Effector memory CD4-positive, alpha-beta T cell (primary cell): Measurements from ENCODE around the gene FOLR2.
"Not testable (repeated sequence)": the region's sequence is repeated elsewhere in the genome, so short reads cannot be mapped to it uniquely, and the experiment has no call there.

Experiments used
- DNase-seq, 3 donors: peaks; one replicate each; pipeline ENCODE4 v3.0.0-alpha.2; 2020
- H3K27ac ChIP-seq: 2 replicates; pipeline ENCODE4 v1.7.0; 2013; ENCODE audit warnings: mild to moderate bottlenecking, low read length, moderate library complexity; ENCODE audit not compliant: insufficient read depth, poor library complexity, severe bottlenecking
- H3K27me3 ChIP-seq: replicated peaks from 2 replicates; pipeline ENCODE4 v1.7.0; 2013; ENCODE audit warnings: mild to moderate bottlenecking, low read length; ENCODE audit not compliant: insufficient read depth, control insufficient read depth, poor library complexity, severe bottlenecking
- H3K36me3 ChIP-seq: 2 replicates; pipeline ENCODE4 v1.7.0; 2013; ENCODE audit warnings: mild to moderate bottlenecking, low read length, moderate library complexity; ENCODE audit not compliant: control insufficient read depth, insufficient read depth
- H3K4me1 ChIP-seq: 2 replicates; pipeline ENCODE4 v1.7.0; 2013; ENCODE audit warnings: low read length, mild to moderate bottlenecking; ENCODE audit not compliant: control insufficient read depth, insufficient read depth, poor library complexity, severe bottlenecking
- H3K4me3 ChIP-seq: 2 replicates; pipeline ENCODE4 v1.7.0; 2013; ENCODE audit warnings: low read length, low read depth, mild to moderate bottlenecking; ENCODE audit not compliant: insufficient read depth, poor library complexity, severe bottlenecking
- H3K9me3 ChIP-seq: 2 replicates; pipeline ENCODE4 v1.7.0; 2013; ENCODE audit warnings: mild to moderate bottlenecking, low read length, moderate library complexity; ENCODE audit not compliant: control insufficient read depth

The FOLR2 gene

GRCh38 chr11:72180892-72181552 lies 35.6 kb upstream of the FOLR2 start:
- H3K9me3 ChIP-seq, DNase-seq, H3K4me3 ChIP-seq, H3K4me1 ChIP-seq, H3K36me3 ChIP-seq, H3K27ac ChIP-seq, H3K27me3 ChIP-seq: not testable (repeated sequence)

DNA sequence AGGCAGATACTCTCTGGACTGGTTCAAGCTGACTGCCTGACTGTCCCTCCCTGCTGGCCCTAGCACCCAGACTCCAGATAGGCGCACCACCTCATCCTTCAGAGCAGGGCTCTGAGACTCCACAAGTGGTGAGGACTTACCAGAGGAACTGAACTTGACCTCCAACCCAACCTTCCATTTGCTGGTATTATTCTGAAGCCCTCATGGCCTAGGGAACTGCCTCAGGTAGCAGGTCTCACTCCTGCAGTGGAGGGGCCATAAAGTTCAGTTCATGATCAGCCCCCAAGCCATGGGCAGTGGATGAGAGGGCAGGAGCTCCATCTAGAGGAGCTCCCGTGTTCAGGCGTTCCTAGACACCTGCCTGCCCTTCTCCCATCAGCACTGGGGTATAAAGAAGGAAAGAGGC lies 35.0 kb upstream of the FOLR2 start:
- H3K27ac ChIP-seq, H3K4me1 ChIP-seq, H3K4me3 ChIP-seq, H3K9me3 ChIP-seq, H3K27me3 ChIP-seq, DNase-seq, H3K36me3 ChIP-seq: not testable (repeated sequence)

GRCh38 chr11:72188267-72188666 lies 28.3 kb upstream of the FOLR2 start:
- no peaks in the 10 kb centered on the region for H3K4me1 ChIP-seq
- H3K4me3 ChIP-seq: no peak overlapping the region
- no peaks in the 10 kb centered on the region for H3K9me3 ChIP-seq
- H3K36me3 ChIP-seq: no peaks in the 10 kb centered on the region
- no peak for DNase-seq
- no peak overlapping the region for H3K27ac ChIP-seq
- H3K27me3 ChIP-seq: no peaks in the 10 kb centered on the region

DNA sequence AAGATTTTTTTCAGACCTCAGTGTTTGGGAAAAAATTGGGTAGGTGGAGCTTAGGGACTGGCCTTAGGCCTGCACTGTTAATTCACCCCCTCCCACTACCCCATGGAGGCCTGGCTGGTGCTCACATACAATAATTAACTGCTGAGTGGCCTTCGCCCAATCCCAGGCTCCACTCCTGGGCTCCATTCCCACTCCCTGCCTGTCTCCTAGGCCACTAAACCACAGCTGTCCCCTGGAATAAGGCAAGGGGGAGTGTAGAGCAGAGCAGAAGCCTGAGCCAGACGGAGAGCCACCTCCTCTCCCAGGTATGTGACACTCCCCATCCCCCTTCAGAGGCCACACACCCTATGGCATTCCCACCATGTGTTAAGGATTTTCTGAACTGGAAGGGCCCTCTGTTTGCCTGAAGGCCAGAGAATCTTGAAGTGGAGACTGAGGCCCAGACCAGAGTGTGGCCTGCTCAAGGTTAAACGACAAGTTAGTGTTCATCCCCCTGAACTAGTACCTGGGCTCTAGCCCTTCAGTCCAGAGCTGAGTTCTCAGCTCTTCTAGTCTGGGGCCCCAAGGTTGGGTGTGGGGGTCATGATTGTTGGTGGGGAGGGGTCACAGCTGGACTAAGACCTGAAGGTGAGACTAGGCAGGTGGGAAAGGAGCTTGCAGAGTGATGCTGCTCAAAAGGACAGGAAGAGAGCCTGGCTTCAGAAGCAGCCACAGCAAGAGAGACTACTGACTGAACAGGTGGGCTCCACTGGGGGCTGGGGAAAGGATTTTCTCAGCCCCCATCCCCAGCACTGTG lies 26.9 kb upstream of the FOLR2 start:
- Histone ChIP-seq H3K9me3 (no peaks in the 10 kb centered on the region), H3K4me3 (no peak overlapping the region), H3K27me3 (no peaks in the 10 kb centered on the region), H3K36me3 (no peaks in the 10 kb centered on the region), H3K4me1 (no peaks in the 10 kb centered on the region), H3K27ac (no peak overlapping the region)
- DNase-seq: no peak

DNA sequence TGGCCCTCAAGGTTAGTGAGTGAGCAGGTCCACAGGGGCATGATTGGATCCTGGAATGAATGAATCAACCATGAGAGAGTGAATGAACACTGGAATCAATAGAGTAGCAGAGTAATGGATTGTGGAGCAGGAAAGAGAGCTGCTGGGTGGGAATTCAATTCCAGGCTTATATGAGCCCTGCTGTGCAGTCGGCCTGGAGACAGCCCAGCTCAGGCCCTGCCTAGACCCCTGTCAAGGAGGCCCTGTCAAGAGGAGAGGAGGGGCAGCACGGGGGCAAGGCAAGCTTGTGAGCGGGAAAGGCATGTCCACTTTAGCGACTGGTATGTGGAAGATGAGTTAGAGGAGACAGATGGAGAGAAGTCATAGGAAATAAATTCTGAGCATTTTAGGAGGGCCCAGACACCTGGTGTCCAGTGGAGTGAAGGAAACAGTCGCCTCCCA lies 25.9 kb upstream of the FOLR2 start:
- Histone ChIP-seq H3K27ac (no peak overlapping the region), H3K36me3 (no peaks in the 10 kb centered on the region), H3K9me3 (no peaks in the 10 kb centered on the region), H3K4me1 (no peaks in the 10 kb centered on the region), H3K4me3 (no peak overlapping the region), H3K27me3 (no peaks in the 10 kb centered on the region)
- DNase-seq: no peak

GRCh38 chr11:72191961-72192381 lies 24.6 kb upstream of the FOLR2 start, which contains the start of gene FOLR1:
FOLR1 (plus strand) TSS chr11:72192140; CDS start chr11:72192174, 34 bp downstream.
- H3K27ac ChIP-seq: no peak within 1 kb of the TSS
- DNase-seq: no peak
- H3K36me3 ChIP-seq: no peaks in the 10 kb centered on the region
- no peaks in the 10 kb centered on the region for H3K4me1 ChIP-seq
- no peak within 1 kb of the TSS for H3K4me3 ChIP-seq
- no peaks in the 10 kb centered on the region for H3K27me3 ChIP-seq
- no peaks in the 10 kb centered on the region for H3K9me3 ChIP-seq

DNA sequence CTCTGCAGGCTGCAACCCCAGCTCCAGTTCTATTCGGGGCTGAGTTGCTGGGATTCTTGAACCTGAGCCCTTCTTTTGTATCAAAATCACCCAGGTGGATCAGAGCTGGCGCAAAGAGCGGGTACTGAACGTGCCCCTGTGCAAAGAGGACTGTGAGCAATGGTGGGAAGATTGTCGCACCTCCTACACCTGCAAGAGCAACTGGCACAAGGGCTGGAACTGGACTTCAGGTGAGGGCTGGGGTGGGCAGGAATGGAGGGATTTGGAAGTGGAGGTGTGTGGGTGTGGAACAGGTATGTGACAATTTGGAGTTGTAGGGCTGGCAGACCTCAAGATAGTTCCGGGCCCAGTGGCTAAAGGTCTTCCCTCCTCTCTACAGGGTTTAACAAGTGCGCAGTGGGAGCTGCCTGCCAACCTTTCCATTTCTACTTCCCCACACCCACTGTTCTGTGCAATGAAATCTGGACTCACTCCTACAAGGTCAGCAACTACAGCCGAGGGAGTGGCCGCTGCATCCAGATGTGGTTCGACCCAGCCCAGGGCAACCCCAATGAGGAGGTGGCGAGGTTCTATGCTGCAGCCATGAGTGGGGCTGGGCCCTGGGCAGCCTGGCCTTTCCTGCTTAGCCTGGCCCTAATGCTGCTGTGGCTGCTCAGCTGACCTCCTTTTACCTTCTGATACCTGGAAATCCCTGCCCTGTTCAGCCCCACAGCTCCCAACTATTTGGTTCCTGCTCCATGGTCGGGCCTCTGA lies 20.9 kb upstream of the FOLR2 start:
- Histone ChIP-seq H3K4me1 (no peaks in the 10 kb centered on the region), H3K4me3 (no peak overlapping the region), H3K27me3 (no peaks in the 10 kb centered on the region), H3K9me3 (no peaks in the 10 kb centered on the region), H3K36me3 (no peaks in the 10 kb centered on the region), H3K27ac (no peak overlapping the region)
- no peak for DNase-seq

GRCh38 chr11:72201445-72201844 lies 15.1 kb upstream of the FOLR2 start:
- not testable (repeated sequence) for DNase-seq, H3K4me1 ChIP-seq, H3K9me3 ChIP-seq, H3K27ac ChIP-seq, H3K4me3 ChIP-seq, H3K36me3 ChIP-seq, H3K27me3 ChIP-seq

DNA sequence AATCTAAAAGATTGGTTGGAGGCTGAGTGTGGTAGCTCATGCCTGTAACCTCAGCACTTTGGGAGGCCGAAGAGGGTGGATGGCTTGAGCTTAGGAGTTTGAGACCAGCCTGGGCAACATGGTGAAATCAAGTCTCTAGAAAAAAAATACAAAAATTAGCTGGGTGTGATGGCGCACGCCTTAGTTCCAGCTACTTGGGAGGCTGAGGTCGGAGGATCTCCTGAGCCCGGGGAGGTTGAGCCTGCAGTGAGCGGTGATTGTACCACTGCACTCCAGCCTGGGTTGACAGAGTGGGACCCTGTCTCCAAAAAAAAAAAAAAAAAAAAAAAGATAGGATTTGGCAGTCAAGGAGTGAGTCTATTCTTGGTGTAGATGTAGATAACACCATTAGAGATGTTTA lies 14.0 kb upstream of the FOLR2 start:
- Histone ChIP-seq H3K36me3 (no peaks in the 10 kb centered on the region), H3K27ac (no peak overlapping the region), H3K9me3 (no peaks in the 10 kb centered on the region), H3K4me1 (no peaks in the 10 kb centered on the region), H3K27me3 (no peaks in the 10 kb centered on the region), H3K4me3 (no peak overlapping the region)
- DNase-seq: no peak

DNA sequence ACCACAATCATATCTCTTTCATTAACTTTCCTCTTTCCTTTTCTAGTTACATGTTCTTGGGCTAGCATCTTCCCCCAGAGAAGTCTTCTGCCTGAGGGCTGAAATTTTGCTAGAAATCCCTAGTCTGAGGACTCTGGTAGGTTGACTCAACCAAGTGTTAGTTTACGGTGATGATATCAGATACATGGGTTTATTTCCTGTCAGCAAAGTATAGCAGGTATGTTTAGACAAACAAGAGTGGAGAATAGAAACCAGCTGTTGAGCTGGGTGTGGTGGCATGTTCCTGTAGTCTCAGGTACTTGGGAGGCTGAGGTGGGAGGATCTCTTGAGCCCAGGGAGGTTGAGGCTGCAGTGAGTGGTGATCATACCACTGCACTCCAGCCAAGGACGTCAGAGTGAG lies 13.4 kb upstream of the FOLR2 start:
- no peaks in the 10 kb centered on the region for H3K9me3 ChIP-seq
- no peak overlapping the region for H3K4me3 ChIP-seq
- H3K27me3 ChIP-seq: no peaks in the 10 kb centered on the region
- H3K27ac ChIP-seq: no peak overlapping the region
- no peaks in the 10 kb centered on the region for H3K36me3 ChIP-seq
- no peaks in the 10 kb centered on the region for H3K4me1 ChIP-seq
- no peak for DNase-seq
